ENCODE data around the gene LPP. TPM values are rescaled to one million over a fixed set of nuclear protein-coding genes. Genes with fewer than 3 reads are reported as not detected.

Gene LPP
- total and polyA plus RNA-seq, 2 of the 4 experiments (the other 2 are of a cell fraction): 16.0 to 130 TPM

- no TSS peak for BruUV-seq (replicated peaks)
- intact Hi-C loops (cut with micrococcal nuclease): no loop called here
- WGBS, 2 experiments (ENCODE audit: extremely low coverage in 2 of 2, insufficient read length in 1 of 2): 100% methylated on average over 2 of the region's 2 CpGs; no CpG with 5 or more reads in 1 of the 2 experiments
Observed at GRCh38 chr3:188905547-188905946, 751.6 kb downstream of the LPP start.

More at GRCh38 chr3:188905547-188905946, 751.6 kb downstream of the LPP start:
- H3K4me3 ChIP-seq (ENCODE audit: insufficient read depth, low read depth, low read length): no peak overlapping the region
- H2BK15ac ChIP-seq (ENCODE audit: low read depth, low read length): 0 out of 3 replicates have a peak overlapping the region, but pooled peaks have one; percentile 39
- H3K56ac ChIP-seq (ENCODE audit: extremely low read depth, insufficient read depth, low read length): no peak overlapping the region
- no peaks in the 10 kb centered on the region for H4K20me1 ChIP-seq (ENCODE audit: insufficient read depth, low read length)
- TF ChIP-seq MAZ (IDR thresholded peaks at IDR 0.05; ENCODE audit: borderline replicate concordance, low read depth, low read length) (no peak), MXI1 (IDR thresholded peaks at IDR 0.05; ENCODE audit: borderline replicate concordance, low read depth, low read length) (no peak), POLR2A (IDR thresholded peaks at IDR 0.05; ENCODE audit: low read depth, low read length) (no peak), SMC3 (IDR thresholded peaks at IDR 0.05; ENCODE audit: low read depth, low read length) (no peak)
- in situ Hi-C loops (cut with MboI; ENCODE audit: low sequenced_read_pairs) (no loop called here), dilution Hi-C loops (cut with HindIII; ENCODE audit: low sequenced_read_pairs, unreplicated experiment) (no loop called here)
- ChIA-PET CTCF (no interaction called here), POLR2A (ENCODE audit: unreplicated experiment) (no interaction called here)
- peaks cover 18% of the 10 kb centered on the region for H3K4me1 ChIP-seq (ENCODE audit: control insufficient read depth, insufficient read depth, low read length)
- no peak overlapping the region for H4K8ac ChIP-seq (ENCODE audit: low read depth in 2 of 2, low read length in 2 of 2)
- no peak overlapping the region for H3K9ac ChIP-seq (ENCODE audit: low read depth, low read length)
- H3K27me3 ChIP-seq (ENCODE audit: control insufficient read depth, insufficient read depth, low read length): no peaks in the 10 kb centered on the region
- no peak overlapping the region for H3K23ac ChIP-seq (ENCODE audit: low read depth, low read length)
- H3K18ac ChIP-seq (ENCODE audit: low read depth, low read length): no peak overlapping the region
- ATAC-seq (ENCODE audit: low read depth) (no peak), DNase-seq (no peak)
- H2BK20ac ChIP-seq (ENCODE audit: low read depth, low read length): no peak overlapping the region
- no peak overlapping the region for H2AK5ac ChIP-seq (ENCODE audit: low read depth, low read length)
- 0 out of 2 replicates have a peak, but pooled peaks cover 2% of the 10 kb centered on the region for H3K36me3 ChIP-seq (ENCODE audit: control insufficient read depth, insufficient read depth, low read length)
- no peak overlapping the region for H3K4me2 ChIP-seq (ENCODE audit: low read depth, low read length)
- no peak overlapping the region for H4K91ac ChIP-seq (ENCODE audit: insufficient read depth, low read depth, low read length)
- no peak overlapping the region for H3K27ac ChIP-seq (ENCODE audit: insufficient read depth, low read length)
- peaks cover 0 to 9% of the 10 kb centered on the region in 2 experiments; a peak in 3 of 4 replicates for H3K79me1 ChIP-seq (ENCODE audit: low read depth in 1 of 2, low read length in 2 of 2)
- no peak overlapping the region for H2BK5ac ChIP-seq (ENCODE audit: low read depth, low read length, poor library complexity, severe bottlenecking)
- no peaks in the 10 kb centered on the region for H3K9me3 ChIP-seq (ENCODE audit: control insufficient read depth, insufficient read depth, low read length)
- H3K9me1 ChIP-seq (ENCODE audit: insufficient read depth, low read length): peaks cover 22% of the 10 kb centered on the region
- H4K5ac ChIP-seq (ENCODE audit: low read depth, low read length): no peak overlapping the region
- H2AK9ac ChIP-seq (replicated peaks; ENCODE audit: low read depth, low read length, poor library complexity): no peak overlapping the region
- no peak overlapping the region for H2AFZ ChIP-seq (replicated peaks; ENCODE audit: low read length, poor library complexity)
- H2BK120ac ChIP-seq (ENCODE audit: low read depth, low read length): no peak overlapping the region
- H3K14ac ChIP-seq (replicated peaks; ENCODE audit: low read depth, low read length): no peak overlapping the region
- no peak overlapping the region for H3K4ac ChIP-seq (ENCODE audit: low read depth, low read length)
